HFFc6 (cell line): Measurements from ENCODE around the gene ITSN2. TPM values are rescaled to one million over a fixed set of nuclear protein-coding genes. Genes with fewer than 3 reads are reported as not detected.
"Not testable (repeated sequence)": the region's sequence is repeated elsewhere in the genome, so short reads cannot be mapped to it uniquely, and the experiment has no call there.

Experiments used
- DNase-seq: peaks from one replicate; pipeline ENCODE4 v3.0.0-alpha.2; 2018
- H3K27ac Mint-ChIP-seq: 2 replicates; pipeline ENCODE4 v1.8.0; 2020; ENCODE audit warnings: mild to moderate bottlenecking, mixed read lengths
- H3K27me3 Mint-ChIP-seq: 2 replicates; pipeline ENCODE4 v1.8.0; 2021; ENCODE audit warnings: mild to moderate bottlenecking, moderate library complexity, mixed read lengths; ENCODE audit not compliant: insufficient read depth
- H3K36me3 Mint-ChIP-seq: 2 replicates; pipeline ENCODE4 v1.8.0; 2021; ENCODE audit warnings: low read depth, mixed read lengths
- H3K4me1 Mint-ChIP-seq: 2 replicates; pipeline ENCODE4 v1.8.0; 2020; ENCODE audit warnings: low read depth, mixed read lengths
- H3K4me3 Mint-ChIP-seq: 2 replicates; pipeline ENCODE4 v1.8.0; 2020; ENCODE audit warnings: mild to moderate bottlenecking, moderate library complexity, mixed read lengths
- H3K9me3 Mint-ChIP-seq: 2 replicates; pipeline ENCODE4 v1.8.0; 2020; ENCODE audit warnings: mild to moderate bottlenecking, mixed read lengths
- CTCF ChIP-seq: fragments of 200-600 bp; sonication (generic); IDR thresholded peaks from 2 replicates; pipeline ENCODE4 v1.5.0; 2021; ENCODE audit warnings: antibody characterized with exemption, mild to moderate bottlenecking
- total RNA-seq, 6 experiments: library from RNA; stranded (reverse); fragmentation: NEBNext Ultra II Directional; extraction: Animal tissue kit (Norgen Biotek cat#: 25700); gene quantifications; 2 replicates in 1 of 6; 3 replicates in 5 of 6; pipeline ENCODE4 v1.2.3, GENCODE V29; 2021

The ITSN2 gene
- total RNA-seq, 6 experiments from 2014 or later, result 26.2 to 32.3 (median 29.5) TPM

DNA sequence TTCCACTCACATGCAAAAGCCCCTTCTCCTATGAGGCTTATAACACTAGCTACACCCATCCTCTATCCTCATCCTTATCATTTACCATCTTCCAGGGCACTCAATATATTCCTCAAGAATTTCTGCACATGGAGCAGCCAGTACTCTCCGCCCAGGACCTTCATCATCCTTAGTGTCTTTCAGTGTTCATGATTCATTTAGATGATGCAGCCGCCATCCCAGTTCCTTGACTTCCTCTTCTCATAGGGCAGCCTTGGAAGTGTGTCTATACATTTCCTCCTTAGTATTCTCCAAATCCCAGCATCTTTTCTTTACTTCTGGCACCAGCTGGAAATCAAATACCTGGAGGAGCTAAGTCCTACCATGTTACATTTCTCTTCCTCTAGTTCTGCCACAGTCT is 3.0 kb upstream of the ITSN2 start:
- H3K4me1 Mint-ChIP-seq, result peaks cover 17% of the 10 kb centered on the region
- H3K9me3 Mint-ChIP-seq, result no peaks in the 10 kb centered on the region
- H3K27me3 Mint-ChIP-seq, result peaks cover 1% of the 10 kb centered on the region; the same call in 1 of the 2 replicates
- no peak for DNase-seq
- H3K36me3 Mint-ChIP-seq, result no peaks in the 10 kb centered on the region
- no peak overlapping the region for H3K27ac Mint-ChIP-seq
- H3K4me3 Mint-ChIP-seq, result no peak overlapping the region
- no peak for TF ChIP-seq CTCF

DNA sequence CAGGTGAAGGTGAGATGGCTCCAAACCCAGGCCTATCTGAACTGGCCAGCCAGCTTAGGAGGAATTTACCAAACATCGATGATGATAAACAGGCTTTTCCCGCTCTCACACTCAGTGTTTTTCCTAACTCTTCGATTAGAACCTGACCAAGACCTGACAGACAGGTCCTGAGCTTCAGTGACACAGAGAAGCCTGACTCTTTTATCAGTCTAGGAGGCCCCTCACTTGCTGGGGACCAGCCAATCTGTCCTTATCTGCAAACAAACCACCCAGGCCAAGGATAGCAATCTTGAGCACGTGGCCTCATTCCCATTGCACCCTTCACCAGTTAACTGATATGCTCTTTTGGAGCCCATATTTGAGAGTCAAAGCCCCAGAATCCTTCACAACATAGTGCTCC is 1.9 kb upstream of the ITSN2 start:
- H3K4me1 Mint-ChIP-seq, result peaks cover 20% of the 10 kb centered on the region
- H3K4me3 Mint-ChIP-seq, result no peak overlapping the region
- H3K9me3 Mint-ChIP-seq, result no peaks in the 10 kb centered on the region
- peaks cover 2% of the 10 kb centered on the region for H3K27me3 Mint-ChIP-seq
- DNase-seq, result no peak
- H3K27ac Mint-ChIP-seq, result no peak overlapping the region
- peaks cover 1% of the 10 kb centered on the region; the same call in 1 of the 2 replicates for H3K36me3 Mint-ChIP-seq
- TF ChIP-seq CTCF, result no peak

DNA sequence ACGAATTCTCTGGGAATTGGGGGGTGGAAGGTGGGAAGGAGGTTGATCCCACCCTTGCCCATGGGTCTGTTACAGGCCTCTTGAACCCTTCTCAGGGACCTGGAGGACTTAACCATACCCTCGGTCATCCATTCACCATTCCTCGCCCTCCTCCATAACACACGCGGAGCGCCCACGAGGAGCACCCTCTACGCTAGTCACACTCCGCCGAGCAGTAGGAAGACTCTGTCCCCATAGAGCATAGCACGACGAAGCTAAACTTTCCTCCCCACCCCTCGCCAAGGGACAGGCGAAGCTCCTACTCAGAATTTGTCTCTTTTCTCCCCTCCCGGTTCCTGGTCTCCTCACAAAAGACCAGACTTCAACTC is 611 bp upstream of the ITSN2 start:
- DNase-seq, result no peak
- Mint-ChIP-seq H3K27me3 (peaks cover 3% of the 10 kb centered on the region), H3K36me3 (peaks cover 6% of the 10 kb centered on the region; the same call in 1 of the 2 replicates), H3K4me3 (peak overlapping the region; percentile 91), H3K9me3 (no peaks in the 10 kb centered on the region), H3K27ac (peak overlapping the region; percentile 80), H3K4me1 (peaks cover 20% of the 10 kb centered on the region)
- TF ChIP-seq CTCF, result no peak

GRCh38 chr2:24359129-24360049 is 947 bp downstream of the ITSN2 start:
- Mint-ChIP-seq H3K36me3 (peaks cover 6% of the 10 kb centered on the region; the same call in 1 of the 2 replicates), H3K27me3 (peaks cover 3% of the 10 kb centered on the region), H3K9me3 (no peaks in the 10 kb centered on the region), H3K27ac (peak overlapping the region; percentile 75), H3K4me3 (peak overlapping the region; percentile 91), H3K4me1 (peaks cover 20% of the 10 kb centered on the region)
- no peak for TF ChIP-seq CTCF
- DNase-seq, result no peak

- not testable (repeated sequence) for H3K4me3 Mint-ChIP-seq, H3K27ac Mint-ChIP-seq, DNase-seq, H3K36me3 Mint-ChIP-seq, H3K27me3 Mint-ChIP-seq, H3K9me3 Mint-ChIP-seq
- peaks cover 20% of the 10 kb centered on the region for H3K4me1 Mint-ChIP-seq
Measured at GRCh38 chr2:24357767-24358166, 2.6 kb downstream of the ITSN2 start.

DNA sequence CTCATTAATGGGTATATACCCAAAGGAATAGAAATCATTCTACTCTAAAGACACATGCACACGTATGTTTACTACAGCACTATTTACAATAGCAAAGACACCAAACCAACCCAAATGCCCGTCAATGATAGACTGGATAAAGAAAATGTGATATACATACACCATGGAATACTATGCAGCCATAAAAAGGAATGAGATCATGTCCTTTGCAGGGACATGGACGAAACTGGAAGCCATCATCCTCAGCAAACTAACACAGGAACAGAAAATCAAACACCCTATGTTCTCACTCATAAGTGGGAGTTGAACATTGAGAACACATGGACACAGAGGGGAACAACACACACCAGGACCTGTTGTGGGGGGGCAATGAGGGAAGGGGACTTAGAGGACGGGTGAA is 3.2 kb downstream of the ITSN2 start:
- not testable (repeated sequence) for H3K4me3 Mint-ChIP-seq, H3K27ac Mint-ChIP-seq, H3K27me3 Mint-ChIP-seq, H3K36me3 Mint-ChIP-seq, DNase-seq, H3K9me3 Mint-ChIP-seq
- peaks cover 20% of the 10 kb centered on the region for H3K4me1 Mint-ChIP-seq
